Tibial artery (tissue), 4 donors: ENCODE measurements around the gene HOXA3.

Source experiments
- DNase-seq, 2 donors: peaks; one replicate each; pipeline ENCODE4 v3.0.0-alpha.2; 2019
- H3K27ac ChIP-seq, 2 donors: fragments of 200-600 bp; sonication (generic) in 1 of 2; 1 replicate in 1 of 2; 2 replicates in 1 of 2; pipeline ENCODE4 v1.5.1; 2018 to 2019; ENCODE audit warnings: mild to moderate bottlenecking in 1 of 2
- H3K27me3 ChIP-seq, 2 donors: fragments of 200-600 bp; sonication (generic) in 1 of 2; one replicate each; pipeline versions ENCODE4 v1.5.1 to v1.6.0; 2016 to 2019
- H3K36me3 ChIP-seq, 3 donors: fragments of 200-600 bp; sonication (generic) in 2 of 3; one replicate each; pipeline ENCODE4 v1.5.1; 2016 to 2019; ENCODE audit warnings: mild to moderate bottlenecking in 2 of 3
- H3K4me1 ChIP-seq, 4 donors: fragments of 200-600 bp; sonication (generic) in 2 of 4; 1 replicate in 3 of 4; 2 replicates in 1 of 4; pipeline ENCODE4 v1.5.1; 2016 to 2019
- H3K4me3 ChIP-seq, 2 donors: fragments of 200-600 bp; sonication (generic) in 1 of 2; 1 replicate in 1 of 2; 2 replicates in 1 of 2; pipeline ENCODE4 v1.5.1; 2018 to 2019; ENCODE audit warnings: mild to moderate bottlenecking in 2 of 2
- H3K9me3 ChIP-seq, 3 donors: fragments of 200-600 bp; sonication (generic) in 1 of 3; one replicate each; pipeline ENCODE4 v1.5.1; 2016 to 2019
- intact Hi-C: fragments of 100-400 bp; cut with DNase I; formaldehyde crosslinking; loops from one replicate; pipeline ENCODE4 v1.15.0; 2023; ENCODE audit warnings: low total_unique reads
- TF ChIP-seq, protein P1 (sequence below), 2 experiments: fragments of 200-600 bp in 1 of 2; fragments of 450-650 bp in 1 of 2; IDR thresholded peaks; one replicate each; pipeline ENCODE4 v1.5.1; 2017 to 2019; ENCODE audit warnings: antibody characterized with exemption in 2 of 2, mild to moderate bottlenecking in 1 of 2, moderate library complexity in 1 of 2

HOXA3 gene

DNA sequence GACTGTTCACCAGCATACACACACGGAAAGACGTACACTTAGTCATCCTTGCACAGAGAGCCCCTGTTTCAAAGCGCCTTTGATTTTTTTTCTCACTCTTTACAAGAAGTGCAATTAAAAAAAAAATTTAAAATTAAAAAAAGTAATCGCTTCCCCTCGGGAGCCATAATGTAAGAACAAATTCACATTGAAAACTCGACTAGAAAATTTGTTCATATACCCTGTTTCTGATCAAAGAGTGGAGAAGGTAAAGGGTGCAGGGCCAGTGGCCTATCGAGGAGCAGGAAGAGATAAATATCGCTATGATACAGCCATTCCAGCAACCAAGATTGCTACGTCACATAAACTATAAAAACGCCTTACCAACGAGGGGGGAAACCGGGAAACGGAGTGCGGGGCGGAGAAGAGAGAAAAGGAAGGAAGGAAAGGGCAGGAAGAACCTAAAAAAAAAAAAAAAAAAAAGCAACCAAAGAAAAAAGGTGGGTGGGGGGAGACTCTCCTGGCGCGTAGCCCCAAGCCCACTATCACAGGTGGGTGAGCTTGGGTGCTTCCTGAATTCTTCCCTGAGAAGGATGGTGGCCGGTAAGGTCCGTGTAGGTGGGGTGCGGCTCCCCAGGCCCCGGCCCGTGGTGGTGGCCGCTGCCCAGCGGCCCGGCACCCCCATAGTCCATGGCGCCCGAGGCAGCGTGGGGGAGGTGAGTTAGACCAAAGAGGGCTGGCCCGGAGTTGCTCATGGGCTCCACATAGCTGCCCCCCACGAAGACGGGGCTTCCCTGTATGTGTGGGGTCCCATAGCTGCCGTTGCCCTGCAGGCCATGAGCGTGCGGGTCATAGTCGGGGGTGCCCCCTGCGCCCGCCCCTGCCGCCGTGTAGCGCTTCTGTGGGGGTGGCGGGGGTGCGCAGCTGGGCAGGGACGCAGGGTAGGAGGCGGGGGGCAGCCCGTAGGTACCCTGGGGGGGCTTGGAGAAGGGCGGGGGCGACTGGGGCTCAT lies 44.7 kb downstream of the HOXA3 start:
- Histone ChIP-seq H3K4me3 (peak overlapping the region in 1 of 2 donors; percentile 19), H3K9me3 (no peaks in the 10 kb centered on the region), H3K27ac (no peak overlapping the region), H3K36me3 (peaks cover 0 to 9% (median 0%) of the 10 kb centered on the region in 3 donors), H3K4me1 (peaks cover 5 to 44% (median 25%) of the 10 kb centered on the region in 4 donors), H3K27me3 (no peaks in the 10 kb centered on the region)
- DNase-seq = no peak
- intact Hi-C loops = no loop called here
- TF ChIP-seq, protein P1, sequence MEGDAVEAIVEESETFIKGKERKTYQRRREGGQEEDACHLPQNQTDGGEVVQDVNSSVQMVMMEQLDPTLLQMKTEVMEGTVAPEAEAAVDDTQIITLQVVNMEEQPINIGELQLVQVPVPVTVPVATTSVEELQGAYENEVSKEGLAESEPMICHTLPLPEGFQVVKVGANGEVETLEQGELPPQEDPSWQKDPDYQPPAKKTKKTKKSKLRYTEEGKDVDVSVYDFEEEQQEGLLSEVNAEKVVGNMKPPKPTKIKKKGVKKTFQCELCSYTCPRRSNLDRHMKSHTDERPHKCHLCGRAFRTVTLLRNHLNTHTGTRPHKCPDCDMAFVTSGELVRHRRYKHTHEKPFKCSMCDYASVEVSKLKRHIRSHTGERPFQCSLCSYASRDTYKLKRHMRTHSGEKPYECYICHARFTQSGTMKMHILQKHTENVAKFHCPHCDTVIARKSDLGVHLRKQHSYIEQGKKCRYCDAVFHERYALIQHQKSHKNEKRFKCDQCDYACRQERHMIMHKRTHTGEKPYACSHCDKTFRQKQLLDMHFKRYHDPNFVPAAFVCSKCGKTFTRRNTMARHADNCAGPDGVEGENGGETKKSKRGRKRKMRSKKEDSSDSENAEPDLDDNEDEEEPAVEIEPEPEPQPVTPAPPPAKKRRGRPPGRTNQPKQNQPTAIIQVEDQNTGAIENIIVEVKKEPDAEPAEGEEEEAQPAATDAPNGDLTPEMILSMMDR (IDR thresholded peaks at IDR 0.05) = no peak

DNA sequence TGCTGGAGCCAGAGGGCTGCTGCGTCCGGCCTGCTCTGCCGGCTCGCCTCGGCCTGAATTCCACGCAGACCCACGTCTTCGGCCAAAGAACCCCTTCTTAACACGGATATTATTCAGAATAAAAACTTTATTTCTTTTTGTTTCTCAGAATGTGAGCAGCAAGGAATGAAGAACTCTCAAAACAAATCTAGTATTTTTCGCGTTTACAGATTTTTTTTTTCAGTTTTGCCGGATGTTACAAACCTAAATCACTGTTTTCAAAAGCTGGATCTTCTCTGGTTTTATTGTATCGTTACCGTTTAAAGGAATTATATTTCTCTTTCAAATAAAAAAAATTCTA lies 45.5 kb downstream of the HOXA3 start:
- no peaks in the 10 kb centered on the region for H3K27me3 ChIP-seq
- peaks cover 0 to 9% (median 0%) of the 10 kb centered on the region in 3 donors for H3K36me3 ChIP-seq
- no peaks in the 10 kb centered on the region for H3K9me3 ChIP-seq
- TF ChIP-seq, protein P1 (IDR thresholded peaks at IDR 0.05) = no peak
- H3K27ac ChIP-seq = no peak overlapping the region
- H3K4me3 ChIP-seq = peak overlapping the region in 1 of 2 donors; percentile 24
- intact Hi-C loops = no loop called here
- peaks cover 5 to 36% (median 25%) of the 10 kb centered on the region in 4 donors for H3K4me1 ChIP-seq
- DNase-seq = no peak

DNA sequence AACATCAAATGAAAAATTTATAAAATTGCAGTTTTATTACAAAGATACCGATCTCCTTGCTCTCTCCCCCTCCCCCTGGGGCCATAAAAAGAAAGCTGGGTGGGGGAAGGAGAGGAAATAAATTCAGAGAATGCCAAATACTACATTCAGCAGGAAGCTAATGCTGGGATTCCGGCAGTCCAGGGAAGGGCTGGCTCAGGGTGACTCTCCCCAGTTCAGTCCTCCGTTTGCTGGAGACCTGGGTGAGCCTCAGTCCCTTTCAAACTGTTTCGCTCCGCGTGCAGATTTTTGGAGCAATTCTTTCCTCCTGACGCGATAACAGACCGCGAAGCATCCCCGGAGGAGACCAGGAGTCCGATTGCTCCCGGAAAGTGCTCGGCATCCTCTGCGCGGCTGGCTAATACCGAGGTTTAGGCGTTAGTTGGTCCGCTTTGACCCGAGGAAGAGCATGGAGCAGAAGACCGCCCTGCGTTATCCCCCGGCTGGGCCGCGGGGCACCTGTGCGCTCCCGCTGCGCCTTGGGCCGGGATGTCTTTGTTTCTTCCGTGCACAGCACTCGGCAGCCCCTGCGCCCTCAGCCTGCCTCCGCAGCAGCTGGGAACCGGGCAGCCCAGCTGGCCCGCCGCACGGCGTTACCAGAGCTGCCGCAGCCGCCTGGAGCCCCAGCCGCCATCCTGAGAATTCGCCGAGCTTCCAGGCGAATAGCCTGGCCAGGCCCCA lies 46.0 kb downstream of the HOXA3 start:
- H3K27ac ChIP-seq = peak overlapping the region in 1 of 2 donors; percentile 11
- H3K9me3 ChIP-seq = no peaks in the 10 kb centered on the region
- DNase-seq = no peak
- H3K4me3 ChIP-seq = peak overlapping the region in 1 of 2 donors; percentile 24
- peaks cover 0 to 9% (median 0%) of the 10 kb centered on the region in 3 donors for H3K36me3 ChIP-seq
- no peaks in the 10 kb centered on the region for H3K27me3 ChIP-seq
- TF ChIP-seq, protein P1 (IDR thresholded peaks at IDR 0.05) = no peak
- H3K4me1 ChIP-seq = peaks cover 5 to 33% (median 21%) of the 10 kb centered on the region in 4 donors
- intact Hi-C loops = no loop called here

DNA sequence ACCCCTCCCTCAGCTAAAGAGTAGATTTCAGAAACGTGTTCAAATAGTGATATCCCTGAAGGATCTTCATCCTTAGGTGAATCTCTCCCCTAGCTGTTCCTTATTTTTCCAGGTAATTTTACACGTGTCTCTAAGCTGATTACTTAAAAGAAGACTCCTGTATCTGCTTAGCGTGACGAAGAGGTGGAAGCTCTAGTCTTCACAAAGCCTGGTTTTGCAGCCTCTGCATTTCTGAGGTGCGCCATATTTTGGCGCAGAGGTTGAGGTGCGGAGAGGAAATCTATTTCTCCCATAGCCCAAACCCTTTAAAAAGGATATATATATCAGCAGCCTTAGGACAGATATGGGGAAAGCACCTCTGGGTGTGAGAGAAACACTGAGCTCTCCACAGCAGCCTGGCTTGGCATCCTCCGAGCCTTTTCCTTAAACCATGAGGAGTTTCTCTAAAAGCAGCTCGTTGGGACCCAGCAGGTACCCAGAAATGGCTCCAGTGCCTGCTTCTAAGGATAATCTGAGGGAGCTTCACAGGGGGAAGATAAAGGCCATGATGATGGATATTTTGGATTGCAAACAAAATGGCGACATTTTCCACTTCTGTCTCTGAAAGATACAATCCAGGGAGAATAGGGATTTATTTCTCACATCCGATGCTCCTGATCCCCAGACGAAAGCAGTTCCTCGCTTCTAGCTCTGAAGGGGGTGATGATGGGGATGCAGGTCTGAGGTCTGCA lies 46.9 kb downstream of the HOXA3 start:
- no peak for DNase-seq
- Histone ChIP-seq H3K27me3 (no peaks in the 10 kb centered on the region), H3K4me3 (no peak overlapping the region), H3K4me1 (peaks cover 0 to 25% (median 15%) of the 10 kb centered on the region in 4 donors), H3K27ac (no peak overlapping the region), H3K9me3 (no peaks in the 10 kb centered on the region), H3K36me3 (peaks cover 0 to 9% (median 0%) of the 10 kb centered on the region in 3 donors)
- intact Hi-C loops = no loop called here
- TF ChIP-seq, protein P1 (IDR thresholded peaks at IDR 0.05) = no peak

DNA sequence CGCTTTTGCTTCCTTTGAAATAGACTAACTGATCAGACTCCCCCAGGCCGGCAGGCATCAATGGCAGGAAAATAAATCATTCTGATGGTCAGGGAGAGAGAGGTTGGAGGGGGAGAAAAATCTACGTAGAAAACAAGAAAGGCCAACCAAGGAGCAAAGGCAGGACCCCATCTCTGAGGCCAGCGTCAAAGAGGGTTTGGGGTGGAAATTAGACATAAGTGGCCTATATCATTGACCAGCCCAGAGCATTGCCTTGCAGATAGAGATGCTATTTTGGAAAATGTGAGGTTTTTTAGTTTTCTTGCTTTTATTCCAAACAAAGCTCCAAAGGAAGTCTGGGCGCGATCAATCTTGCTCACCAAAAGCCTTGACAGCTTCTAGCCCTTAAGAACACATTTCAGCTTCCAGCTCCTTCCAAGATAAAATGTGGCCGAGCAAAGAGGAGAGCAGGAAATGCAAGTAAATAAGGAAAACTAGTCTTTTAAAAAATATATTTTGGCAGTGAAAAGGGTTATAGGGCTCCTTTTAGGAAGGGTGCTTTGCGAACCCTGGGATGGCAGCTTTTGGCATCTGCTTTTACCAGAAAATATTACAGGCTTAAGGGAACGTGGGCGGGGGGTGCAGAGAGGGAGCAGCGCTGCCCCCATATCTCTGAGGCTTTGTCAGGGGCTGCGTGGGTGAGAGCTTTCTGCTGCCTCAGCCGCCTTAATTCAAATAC lies 47.9 kb downstream of the HOXA3 start:
- no peaks in the 10 kb centered on the region for H3K27me3 ChIP-seq
- H3K27ac ChIP-seq = no peak overlapping the region
- intact Hi-C loops = no loop called here
- TF ChIP-seq, protein P1 (IDR thresholded peaks at IDR 0.05) = no peak
- DNase-seq = no peak
- peaks cover 0 to 9% (median 0%) of the 10 kb centered on the region in 3 donors for H3K36me3 ChIP-seq
- H3K4me3 ChIP-seq = no peak overlapping the region
- no peaks in the 10 kb centered on the region for H3K9me3 ChIP-seq
- peaks cover 0 to 16% (median 6%) of the 10 kb centered on the region in 4 donors for H3K4me1 ChIP-seq
